BLaER1 treated with 17β-estradiol and CSF1 and Interleukin-3, amounts not matched to agents 10 nM and 100 nM (cell line): Measurements from ENCODE around the gene SSTR1.

Source experiments
- H3K27ac ChIP-seq, 11 experiments: shearing (Covaris generic); formaldehyde crosslinking; 2 replicates each; pipeline ENCODE4 v1.8.1; 2022
- H3K27me3 ChIP-seq, 11 experiments: shearing (Covaris generic); formaldehyde crosslinking; 2 replicates each; pipeline ENCODE4 v1.8.1; 2022
- H3K36me3 ChIP-seq, 11 experiments: shearing (Covaris generic); formaldehyde crosslinking; 2 replicates each; pipeline ENCODE4 v1.8.1; 2022
- H3K4me1 ChIP-seq, 10 experiments: shearing (Covaris generic); formaldehyde crosslinking; 2 replicates each; pipeline ENCODE4 v1.8.1; 2022
- H3K4me2 ChIP-seq, 11 experiments: shearing (Covaris generic); formaldehyde crosslinking; 2 replicates each; pipeline ENCODE4 v1.8.1; 2022
- H3K4me3 ChIP-seq, 10 experiments: shearing (Covaris generic); formaldehyde crosslinking; 2 replicates each; pipeline ENCODE4 v1.8.1; 2022
- H3K9ac ChIP-seq, 11 experiments: shearing (Covaris generic); formaldehyde crosslinking; 2 replicates each; pipeline ENCODE4 v1.8.1; 2022
- H3K9me3 ChIP-seq, 11 experiments: shearing (Covaris generic); formaldehyde crosslinking; replicated peaks in 1 of 11; 2 replicates each; pipeline ENCODE4 v1.8.1; 2022
- H4K20me1 ChIP-seq, 11 experiments: shearing (Covaris generic); formaldehyde crosslinking; 2 replicates each; pipeline ENCODE4 v1.8.1; 2022
- Cebpa-rat ChIP-seq, 11 experiments: shearing (Covaris generic); IDR thresholded peaks; 2 replicates each; pipeline ENCODE4 v1.8.1; 2022

Gene SSTR1

GRCh38 chr14:38199739-38200138 lies 8.0 kb upstream of the SSTR1 start:
- Histone ChIP-seq H3K36me3 (no peaks in the 10 kb centered on the region), H3K4me2 (no peak overlapping the region), H4K20me1 (no peaks in the 10 kb centered on the region), H3K9ac (no peak overlapping the region), H3K27me3 (no peaks in the 10 kb centered on the region), H3K27ac (no peak overlapping the region), H3K4me3 (no peak overlapping the region), H3K9me3 (no peaks in the 10 kb centered on the region), H3K4me1 (peaks cover 0 to 20% (median 13%) of the 10 kb centered on the region in 10 experiments; a peak in 11 of 20 replicates)
- TF ChIP-seq Cebpa-rat (IDR thresholded peaks at IDR 0.05): no peak

DNA sequence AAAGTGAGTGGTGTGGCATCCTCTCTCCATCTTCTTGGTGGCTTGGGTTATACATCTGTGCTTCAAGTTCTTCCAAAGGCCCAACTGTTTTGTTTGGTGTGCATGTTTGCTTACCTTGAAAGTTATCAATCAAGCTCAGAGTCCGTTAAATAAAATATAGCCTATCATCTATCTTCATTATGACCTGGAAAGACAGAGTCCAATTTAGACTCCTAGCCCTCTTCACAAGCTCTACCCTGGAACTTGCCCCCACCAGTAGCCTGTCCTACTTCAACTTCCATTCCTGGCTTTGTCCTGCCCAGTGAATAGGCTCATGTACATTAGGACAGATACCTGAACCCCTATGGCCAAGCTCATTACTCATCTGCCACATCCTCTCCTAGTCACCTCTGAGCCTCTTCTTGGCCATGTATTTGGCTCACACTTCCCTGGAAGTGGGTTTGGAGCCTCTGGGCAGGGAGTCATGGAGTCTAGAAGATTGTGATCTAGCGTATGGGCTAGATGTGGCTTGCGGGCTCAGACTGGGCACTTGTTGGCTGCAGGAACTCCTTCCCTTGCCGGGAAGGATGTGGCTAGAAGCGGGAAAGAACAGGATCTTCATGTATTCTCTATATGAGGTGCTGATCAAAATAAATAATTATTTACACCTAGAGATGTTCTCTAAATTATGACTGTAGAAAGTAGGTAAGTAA lies 6.4 kb upstream of the SSTR1 start:
- Histone ChIP-seq H3K27ac (no peak overlapping the region), H3K4me1 (peaks cover 0 to 20% (median 13%) of the 10 kb centered on the region in 10 experiments; a peak in 11 of 20 replicates), H3K4me3 (no peak overlapping the region), H3K9me3 (peaks cover 4 to 5% (median 5%) of the 10 kb centered on the region in 11 experiments; a peak in 17 of 22 replicates), H3K4me2 (no peak overlapping the region), H4K20me1 (no peaks in the 10 kb centered on the region), H3K36me3 (no peaks in the 10 kb centered on the region), H3K9ac (no peak overlapping the region), H3K27me3 (no peaks in the 10 kb centered on the region)
- TF ChIP-seq Cebpa-rat (IDR thresholded peaks at IDR 0.05): no peak

DNA sequence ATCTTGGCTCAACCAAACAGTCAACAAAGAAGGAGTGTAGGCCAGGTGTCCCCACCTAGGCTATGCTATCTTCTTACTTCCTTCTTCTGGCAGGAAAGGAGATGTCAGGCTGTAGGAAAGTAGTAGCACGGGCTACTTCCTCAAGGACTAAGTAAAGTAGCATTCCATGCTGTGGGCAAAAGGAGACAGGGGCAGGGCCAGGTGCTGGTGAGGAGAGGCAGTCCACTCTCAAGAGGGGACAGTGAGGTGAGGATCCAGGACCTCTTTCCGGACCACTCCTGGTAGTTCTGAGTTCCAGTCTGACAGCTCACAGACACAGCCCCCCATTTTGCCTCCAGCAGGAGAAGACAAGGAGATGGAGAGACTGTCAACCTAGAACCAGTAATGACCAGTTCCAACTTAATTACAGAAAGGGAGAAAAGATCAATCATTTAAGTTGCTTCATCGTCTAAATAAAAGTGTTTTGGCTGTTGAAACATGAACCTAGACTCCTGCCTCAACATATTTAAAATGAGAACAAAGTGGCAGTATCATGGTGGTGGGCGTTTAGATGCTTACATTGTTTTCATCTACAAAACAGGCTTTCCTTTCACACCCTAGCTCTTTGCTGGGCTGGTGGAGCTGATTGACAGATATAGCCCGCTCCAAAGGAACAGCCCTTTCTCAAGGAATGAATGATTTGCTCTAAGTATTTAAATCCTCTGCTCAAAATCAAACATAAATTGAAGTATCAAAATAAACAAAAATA lies 5.1 kb upstream of the SSTR1 start:
- TF ChIP-seq Cebpa-rat (IDR thresholded peaks at IDR 0.05): no peak
- Histone ChIP-seq H3K27me3 (no peaks in the 10 kb centered on the region), H4K20me1 (no peaks in the 10 kb centered on the region), H3K9ac (no peak overlapping the region), H3K27ac (no peak overlapping the region), H3K4me3 (no peak overlapping the region), H3K4me2 (no peak overlapping the region), H3K36me3 (no peaks in the 10 kb centered on the region), H3K4me1 (peaks cover 0 to 9% (median 4%) of the 10 kb centered on the region in 10 experiments; a peak in 9 of 20 replicates), H3K9me3 (peaks cover 12 to 19% (median 17%) of the 10 kb centered on the region in 11 experiments; a peak in 21 of 22 replicates)

DNA sequence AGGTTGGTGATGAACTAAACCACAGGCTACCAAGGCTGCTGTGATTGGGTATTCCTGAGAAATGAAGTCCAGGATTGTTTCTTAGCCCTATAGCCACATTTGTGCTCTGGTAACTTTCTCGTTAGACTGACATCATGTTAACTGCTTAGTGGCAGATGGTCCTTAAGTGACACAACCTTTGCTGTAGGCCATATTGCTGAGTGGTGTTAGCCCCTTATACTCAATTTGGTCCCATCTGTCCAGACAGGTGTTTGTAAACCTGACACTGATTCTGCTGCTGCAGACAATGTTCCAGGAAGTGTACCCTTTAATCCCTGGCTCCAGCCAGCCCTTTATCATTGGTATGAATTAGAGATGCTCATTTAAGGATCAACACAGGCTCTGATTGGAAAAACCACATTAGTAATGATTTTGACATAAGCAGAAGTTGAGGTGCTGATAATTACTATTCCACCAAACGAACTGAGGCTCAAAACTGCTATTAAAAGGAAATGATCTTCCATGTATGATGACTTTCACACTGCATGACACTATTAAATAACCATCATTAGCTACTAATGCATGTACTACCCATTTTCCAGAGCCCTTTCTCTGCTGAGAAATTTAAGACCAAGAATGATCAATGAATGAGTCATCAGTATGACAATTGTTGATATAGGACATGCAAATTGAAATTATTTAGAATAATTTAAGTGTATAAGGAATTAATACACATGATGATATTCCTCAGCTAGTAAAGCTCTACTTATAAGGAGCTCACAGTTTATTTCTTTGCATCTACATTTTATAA lies 3.6 kb upstream of the SSTR1 start:
- Histone ChIP-seq H3K27me3 (no peaks in the 10 kb centered on the region), H4K20me1 (no peaks in the 10 kb centered on the region), H3K4me1 (no peaks in the 10 kb centered on the region), H3K4me2 (no peak overlapping the region), H3K27ac (no peak overlapping the region), H3K9ac (no peak overlapping the region), H3K9me3 (peaks cover 27 to 34% (median 33%) of the 10 kb centered on the region in 11 experiments), H3K4me3 (no peak overlapping the region), H3K36me3 (no peaks in the 10 kb centered on the region)
- no peak for TF ChIP-seq Cebpa-rat (IDR thresholded peaks at IDR 0.05)

DNA sequence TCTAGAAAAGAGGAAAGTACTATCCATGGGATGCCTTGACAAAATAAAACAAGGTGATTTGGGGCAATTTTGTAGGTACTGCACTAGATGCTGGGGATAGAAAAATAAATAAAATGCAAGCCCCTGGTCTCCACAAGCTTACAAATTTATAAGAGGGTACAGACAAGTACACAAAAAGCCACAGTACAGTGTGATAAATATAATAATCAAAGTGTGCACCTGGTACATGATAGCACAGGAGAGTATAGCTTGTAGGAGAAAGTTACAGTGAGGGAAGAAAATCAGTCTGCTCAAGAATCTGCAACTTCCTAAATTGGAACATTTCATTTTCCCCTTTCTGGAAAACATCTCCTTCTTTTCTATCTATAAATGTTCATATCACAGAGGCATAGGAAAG lies 3.0 kb upstream of the SSTR1 start:
- Histone ChIP-seq H3K4me2 (no peak overlapping the region), H3K9me3 (peaks cover 33 to 40% (median 38%) of the 10 kb centered on the region in 11 experiments)

GRCh38 chr14:38205119-38205813 lies 2.4 kb upstream of the SSTR1 start:
- no peak overlapping the region for H3K9ac ChIP-seq
- peaks cover under 1 to 7% (median 4%) of the 10 kb centered on the region in 11 experiments; a peak in 18 of 22 replicates for H3K27me3 ChIP-seq
- TF ChIP-seq Cebpa-rat (IDR thresholded peaks at IDR 0.05): no peak
- peaks cover 39 to 45% (median 44%) of the 10 kb centered on the region in 11 experiments for H3K9me3 ChIP-seq
- H3K36me3 ChIP-seq: no peaks in the 10 kb centered on the region
- H3K4me3 ChIP-seq: no peak overlapping the region
- H3K4me2 ChIP-seq: no peak overlapping the region
- H3K27ac ChIP-seq: no peak overlapping the region
- no peaks in the 10 kb centered on the region for H4K20me1 ChIP-seq
- H3K4me1 ChIP-seq: no peaks in the 10 kb centered on the region

More for the DNA sequence above, 3.0 kb upstream of the SSTR1 start:
- H3K36me3 ChIP-seq: no peaks in the 10 kb centered on the region
- no peak overlapping the region for H3K9ac ChIP-seq
- no peak for TF ChIP-seq Cebpa-rat (IDR thresholded peaks at IDR 0.05)
- peaks cover 0 to 1% (median 0%) of the 10 kb centered on the region in 11 experiments; a peak in 1 of 22 replicates for H3K27me3 ChIP-seq
- H3K27ac ChIP-seq: no peak overlapping the region
- H3K4me3 ChIP-seq: no peak overlapping the region
- H4K20me1 ChIP-seq: no peaks in the 10 kb centered on the region
- H3K4me1 ChIP-seq: no peaks in the 10 kb centered on the region

DNA sequence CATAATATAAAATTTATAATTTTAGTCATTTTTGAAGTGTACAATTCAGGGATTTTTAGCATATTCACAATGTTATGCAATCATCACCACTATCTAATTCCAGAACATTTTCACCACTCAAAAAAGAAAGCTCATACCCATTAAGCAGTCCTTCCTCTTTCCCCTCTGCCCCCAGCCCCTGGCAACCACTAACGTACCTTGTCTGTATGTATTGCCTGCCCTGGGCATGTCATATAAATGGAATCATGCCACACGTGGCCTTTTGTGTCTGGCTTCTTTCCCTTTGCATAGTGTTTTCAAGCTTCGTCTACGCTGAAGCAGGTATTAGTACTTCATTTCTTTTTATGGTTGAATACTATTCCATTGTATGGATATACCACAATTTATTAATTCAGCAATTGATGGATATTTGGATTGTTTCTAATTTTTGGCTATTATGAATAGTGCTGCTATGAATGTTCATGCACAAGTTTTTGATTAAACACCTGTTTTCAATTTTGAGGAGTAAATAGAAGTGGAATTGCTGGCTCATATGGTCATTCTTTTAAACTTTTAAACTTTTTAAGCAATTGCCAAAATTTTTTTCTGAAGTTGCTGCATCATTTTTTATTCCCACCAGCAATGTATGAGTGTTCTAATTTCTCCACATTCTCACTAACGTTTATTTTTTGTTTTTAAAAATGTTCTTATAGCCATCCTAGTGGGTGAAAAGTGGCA lies 1.6 kb upstream of the SSTR1 start:
- Histone ChIP-seq H3K9ac (no peak overlapping the region), H3K4me3 (no peak overlapping the region), H3K27ac (no peak overlapping the region), H3K9me3 (peaks cover 47 to 54% (median 52%) of the 10 kb centered on the region in 11 experiments), H3K4me1 (no peaks in the 10 kb centered on the region), H3K27me3 (peaks cover 9 to 15% (median 12%) of the 10 kb centered on the region in 11 experiments), H3K4me2 (no peak overlapping the region), H3K36me3 (no peaks in the 10 kb centered on the region), H4K20me1 (no peaks in the 10 kb centered on the region)
- TF ChIP-seq Cebpa-rat (IDR thresholded peaks at IDR 0.05): no peak

GRCh38 chr14:38206689-38207376 lies 871 bp upstream of the SSTR1 start:
- H4K20me1 ChIP-seq: no peaks in the 10 kb centered on the region
- H3K4me3 ChIP-seq: no peak overlapping the region
- H3K27ac ChIP-seq: no peak overlapping the region
- H3K27me3 ChIP-seq: peaks cover 16 to 22% (median 19%) of the 10 kb centered on the region in 11 experiments
- no peaks in the 10 kb centered on the region for H3K36me3 ChIP-seq
- no peak overlapping the region for H3K9ac ChIP-seq
- H3K4me2 ChIP-seq: no peak overlapping the region
- no peaks in the 10 kb centered on the region for H3K4me1 ChIP-seq
- TF ChIP-seq Cebpa-rat (IDR thresholded peaks at IDR 0.05): no peak
- H3K9me3 ChIP-seq: peaks cover 54 to 61% (median 58%) of the 10 kb centered on the region in 11 experiments
